ENCODE measurements around the gene HSD17B11. TPM values are rescaled to one million over a fixed set of nuclear protein-coding genes. Genes with fewer than 3 reads are reported as not detected.
"Not testable (repeated sequence)": the region's sequence is repeated elsewhere in the genome, so short reads cannot be mapped to it uniquely, and the experiment has no call there.

Gene HSD17B11
- total RNA-seq, 2 donors from 2014 or later = 18.3 to 22.7 TPM

DNA sequence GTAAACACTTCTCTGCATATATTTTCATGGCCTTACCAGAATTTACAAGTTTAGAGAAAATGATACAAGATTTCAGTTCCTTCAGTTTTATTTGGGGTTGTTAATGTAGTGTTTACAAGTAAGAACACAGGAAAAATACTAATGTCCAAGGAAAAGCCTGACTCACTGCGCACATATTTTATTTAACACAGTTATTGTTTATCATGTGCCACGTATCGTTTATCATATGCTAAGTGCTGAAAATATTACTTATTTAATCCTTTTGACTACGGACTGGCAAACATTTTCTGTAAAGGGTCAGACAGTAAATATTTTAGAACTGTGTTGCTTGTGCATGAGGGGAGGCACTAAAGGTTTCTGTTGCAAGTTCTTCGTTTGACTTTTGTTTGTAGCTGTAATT is 69.1 kb downstream of the HSD17B11 start:
- WGBS, 2 experiments (ENCODE audit: insufficient coverage in 1 of 2, insufficient read length in 1 of 2) = 87 to 90% methylated on average over 3 to 5 of the region's 5 CpGs
- Mint-ChIP-seq H3K27me3 (ENCODE audit: insufficient read depth) (no peaks in the 10 kb centered on the region), H3K27ac (no peak overlapping the region), H3K36me3 (ENCODE audit: low read depth) (no peaks in the 10 kb centered on the region), H3K4me3 (no peak overlapping the region), H3K9me3 (no peaks in the 10 kb centered on the region), H3K4me1 (no peaks in the 10 kb centered on the region)
- Histone ChIP-seq H3K4me3 (ENCODE audit: low read length) (no peak overlapping the region), H3K4me1 (ENCODE audit: control insufficient read depth, insufficient read depth, low read length) (no peaks in the 10 kb centered on the region), H3K27me3 (ENCODE audit: control insufficient read depth, insufficient read depth, low read length, poor library complexity, severe bottlenecking) (no peaks in the 10 kb centered on the region), H3K27ac (ENCODE audit: low read depth, low read length) (no peak overlapping the region), H3K36me3 (ENCODE audit: control insufficient read depth, insufficient read depth, low read length) (no peaks in the 10 kb centered on the region), H3K9ac (ENCODE audit: extremely low read depth, low read length, poor library complexity, severe bottlenecking) (no peak overlapping the region), H3K9me3 (ENCODE audit: control insufficient read depth, low read length) (no peaks in the 10 kb centered on the region)
- no peak for TF ChIP-seq CTCF (conservative IDR thresholded peaks at IDR 0.05)
- DNase-seq = no peak

GRCh38 chr4:87317527-87317926 is 73.5 kb downstream of the HSD17B11 start:
- Mint-ChIP-seq H3K4me3 (no peak overlapping the region), H3K27ac (no peak overlapping the region), H3K27me3 (ENCODE audit: insufficient read depth) (no peaks in the 10 kb centered on the region), H3K36me3 (ENCODE audit: low read depth) (no peaks in the 10 kb centered on the region), H3K9me3 (no peaks in the 10 kb centered on the region), H3K4me1 (no peaks in the 10 kb centered on the region)
- Histone ChIP-seq H3K9me3 (ENCODE audit: control insufficient read depth, low read length) (no peaks in the 10 kb centered on the region), H3K4me1 (ENCODE audit: control insufficient read depth, insufficient read depth, low read length) (no peaks in the 10 kb centered on the region), H3K9ac (ENCODE audit: extremely low read depth, low read length, poor library complexity, severe bottlenecking) (no peak overlapping the region), H3K4me3 (ENCODE audit: low read length) (no peak overlapping the region), H3K27ac (ENCODE audit: low read depth, low read length) (no peak overlapping the region), H3K27me3 (ENCODE audit: control insufficient read depth, insufficient read depth, low read length, poor library complexity, severe bottlenecking) (no peaks in the 10 kb centered on the region), H3K36me3 (ENCODE audit: control insufficient read depth, insufficient read depth, low read length) (no peaks in the 10 kb centered on the region)
- DNase-seq = no peak
- WGBS, 2 experiments (ENCODE audit: insufficient coverage in 1 of 2, insufficient read length in 1 of 2) = 100% methylated on average over 1 of the region's 1 CpG; no CpG with 5 or more reads in 1 of the 2 experiments
- no peak for TF ChIP-seq CTCF (conservative IDR thresholded peaks at IDR 0.05)

DNA sequence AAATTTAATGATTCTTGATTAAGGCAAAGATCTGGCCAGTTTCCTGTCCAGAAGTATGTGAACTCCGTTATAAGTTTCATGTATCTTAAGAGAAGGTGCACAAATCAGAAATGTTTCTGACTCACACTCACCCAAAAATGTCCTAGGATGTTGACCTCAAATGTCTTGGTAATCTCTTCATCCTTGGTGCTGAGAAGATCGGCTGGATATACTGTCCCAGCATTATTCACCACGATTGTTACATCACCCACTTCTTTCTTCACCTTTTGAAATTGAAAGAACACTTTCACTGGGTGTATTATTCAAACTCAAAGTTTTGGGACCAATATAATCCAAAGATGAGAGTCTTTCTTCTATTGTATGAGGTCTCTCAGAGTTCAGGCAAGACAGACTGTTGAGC is 74.0 kb downstream of the HSD17B11 start:
- Mint-ChIP-seq H3K9me3 (no peaks in the 10 kb centered on the region), H3K4me3 (no peak overlapping the region), H3K27me3 (ENCODE audit: insufficient read depth) (no peaks in the 10 kb centered on the region), H3K36me3 (ENCODE audit: low read depth) (no peaks in the 10 kb centered on the region), H3K4me1 (no peaks in the 10 kb centered on the region), H3K27ac (no peak overlapping the region)
- no peaks in the 10 kb centered on the region for H3K4me1 ChIP-seq (ENCODE audit: control insufficient read depth, insufficient read depth, low read length)
- H3K27me3 ChIP-seq (ENCODE audit: control insufficient read depth, insufficient read depth, low read length, poor library complexity, severe bottlenecking) = no peaks in the 10 kb centered on the region
- no peak overlapping the region for H3K27ac ChIP-seq (ENCODE audit: low read depth, low read length)
- H3K9ac ChIP-seq (ENCODE audit: extremely low read depth, low read length, poor library complexity, severe bottlenecking) = no peak overlapping the region
- H3K9me3 ChIP-seq (ENCODE audit: control insufficient read depth, low read length) = no peaks in the 10 kb centered on the region
- no peak for TF ChIP-seq CTCF (conservative IDR thresholded peaks at IDR 0.05)
- no peak overlapping the region for H3K4me3 ChIP-seq (ENCODE audit: low read length)
- H3K36me3 ChIP-seq (ENCODE audit: control insufficient read depth, insufficient read depth, low read length) = no peaks in the 10 kb centered on the region
- DNase-seq = no peak
- 87 to 100% methylated on average over 3 of the region's 3 CpGs for WGBS, 2 experiments (ENCODE audit: insufficient coverage in 1 of 2, insufficient read length in 1 of 2)

DNA sequence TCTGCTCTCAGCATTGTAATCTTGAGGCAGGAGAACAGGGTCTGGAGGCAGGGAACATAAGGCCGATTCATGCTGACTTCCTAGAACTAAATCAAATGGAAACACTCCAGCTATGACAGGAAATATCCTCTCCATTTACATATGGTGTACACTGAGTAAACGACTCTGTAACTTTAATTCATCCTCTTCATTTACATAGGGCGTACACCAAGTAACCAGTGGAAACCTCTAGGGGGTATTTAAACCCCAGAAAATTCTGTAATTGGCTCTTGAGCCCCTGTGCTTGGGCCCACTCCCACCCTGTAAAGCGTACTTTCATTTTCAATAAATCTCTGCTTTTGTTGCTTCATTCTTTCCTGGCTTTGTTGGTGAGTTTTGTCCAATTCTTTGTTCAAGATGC is 76.0 kb downstream of the HSD17B11 start:
- H3K4me3 ChIP-seq (ENCODE audit: low read length); H3K27ac Mint-ChIP-seq; H3K36me3 Mint-ChIP-seq (ENCODE audit: low read depth): not testable (repeated sequence)

More for the DNA sequence above, 76.0 kb downstream of the HSD17B11 start:
- H3K27me3 Mint-ChIP-seq (ENCODE audit: insufficient read depth); DNase-seq; H3K9ac ChIP-seq (ENCODE audit: extremely low read depth, low read length, poor library complexity, severe bottlenecking); H3K4me1 Mint-ChIP-seq; H3K4me1 ChIP-seq (ENCODE audit: control insufficient read depth, insufficient read depth, low read length); H3K4me3 Mint-ChIP-seq; H3K9me3 Mint-ChIP-seq; H3K9me3 ChIP-seq (ENCODE audit: control insufficient read depth, low read length); H3K27ac ChIP-seq (ENCODE audit: low read depth, low read length); H3K27me3 ChIP-seq (ENCODE audit: control insufficient read depth, insufficient read depth, low read length, poor library complexity, severe bottlenecking); H3K36me3 ChIP-seq (ENCODE audit: control insufficient read depth, insufficient read depth, low read length): not testable (repeated sequence)
- WGBS, 2 experiments (ENCODE audit: insufficient coverage in 1 of 2, insufficient read length in 1 of 2) = 90 to 100% methylated on average over 4 of the region's 4 CpGs

Data from endodermal cell (in vitro differentiated cells).